ENCODE data around the gene ZNRF1. TPM values are rescaled to one million over a fixed set of nuclear protein-coding genes. Genes with fewer than 3 reads are reported as not detected.

ZNRF1 gene
- total RNA-seq, 1 experiment from 2014 or later, result 5.8 TPM

DNA sequence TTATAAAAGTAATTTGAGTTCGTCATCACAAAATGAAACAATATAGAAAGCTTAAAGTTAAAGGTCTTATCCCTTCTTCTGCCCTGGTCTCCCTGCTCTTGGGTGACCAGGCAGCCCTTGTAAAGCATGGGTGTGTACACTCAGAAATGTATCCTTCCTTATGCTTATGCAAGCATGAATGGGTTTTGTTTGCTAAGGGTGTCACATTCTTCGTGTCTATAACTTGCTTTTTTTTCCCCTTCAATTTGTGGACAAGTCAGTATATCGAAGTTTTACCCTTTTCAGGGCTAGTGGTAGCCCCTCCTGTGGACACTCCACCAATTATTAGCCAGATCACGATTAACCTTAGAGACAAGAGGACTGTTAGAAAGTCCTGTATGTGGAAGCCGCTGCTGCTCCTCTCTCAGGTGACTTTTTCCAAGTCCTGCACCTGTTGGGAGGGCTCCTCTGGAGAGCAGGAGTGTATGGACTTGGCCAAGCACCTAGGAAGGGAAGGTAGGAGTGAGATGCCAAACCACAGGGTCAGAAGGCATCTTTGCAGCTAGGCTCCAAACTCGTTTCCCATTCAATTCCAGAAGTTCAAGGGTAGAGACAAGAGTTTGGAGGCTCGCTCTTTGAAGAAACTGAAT is 66.8 kb downstream of the ZNRF1 start:
- in situ Hi-C loops (cut with HindIII; ENCODE audit: low pct_unique_long_range_greater_than_20kb, low sequenced_read_pairs), result no loop called here
- no peak for DNase-seq (ENCODE audit: low read depth, low spot score)

DNA sequence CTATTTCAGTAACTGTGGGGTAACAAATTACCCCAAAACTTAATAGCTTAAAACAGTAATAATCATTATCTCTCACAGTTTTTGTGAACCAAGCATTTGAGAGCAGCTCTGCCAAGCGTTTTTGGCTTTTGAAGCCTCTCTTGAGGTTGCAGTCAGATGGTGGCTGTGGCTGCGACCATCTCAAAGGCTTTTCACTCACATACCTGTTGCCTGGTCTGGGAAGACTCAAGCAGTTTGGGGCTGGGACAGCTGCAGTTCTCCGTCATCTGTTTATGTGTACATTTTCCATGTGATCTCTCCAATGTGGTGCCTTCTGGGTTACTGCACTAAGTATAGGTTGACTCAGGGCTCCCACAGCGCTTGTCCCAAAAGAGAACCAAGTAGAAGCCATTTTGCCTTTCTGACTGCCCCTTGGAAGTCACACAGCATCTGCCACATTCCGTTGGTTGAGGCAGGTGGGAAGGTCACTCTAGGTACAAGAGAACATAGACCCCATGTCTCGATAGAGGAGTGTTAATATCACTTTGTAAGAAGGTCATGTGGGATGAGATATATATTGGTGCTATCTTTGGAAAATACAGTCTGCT is 68.1 kb downstream of the ZNRF1 start:
- no peak for DNase-seq (ENCODE audit: low read depth, low spot score)
- in situ Hi-C loops (cut with HindIII; ENCODE audit: low pct_unique_long_range_greater_than_20kb, low sequenced_read_pairs), result no loop called here

DNA sequence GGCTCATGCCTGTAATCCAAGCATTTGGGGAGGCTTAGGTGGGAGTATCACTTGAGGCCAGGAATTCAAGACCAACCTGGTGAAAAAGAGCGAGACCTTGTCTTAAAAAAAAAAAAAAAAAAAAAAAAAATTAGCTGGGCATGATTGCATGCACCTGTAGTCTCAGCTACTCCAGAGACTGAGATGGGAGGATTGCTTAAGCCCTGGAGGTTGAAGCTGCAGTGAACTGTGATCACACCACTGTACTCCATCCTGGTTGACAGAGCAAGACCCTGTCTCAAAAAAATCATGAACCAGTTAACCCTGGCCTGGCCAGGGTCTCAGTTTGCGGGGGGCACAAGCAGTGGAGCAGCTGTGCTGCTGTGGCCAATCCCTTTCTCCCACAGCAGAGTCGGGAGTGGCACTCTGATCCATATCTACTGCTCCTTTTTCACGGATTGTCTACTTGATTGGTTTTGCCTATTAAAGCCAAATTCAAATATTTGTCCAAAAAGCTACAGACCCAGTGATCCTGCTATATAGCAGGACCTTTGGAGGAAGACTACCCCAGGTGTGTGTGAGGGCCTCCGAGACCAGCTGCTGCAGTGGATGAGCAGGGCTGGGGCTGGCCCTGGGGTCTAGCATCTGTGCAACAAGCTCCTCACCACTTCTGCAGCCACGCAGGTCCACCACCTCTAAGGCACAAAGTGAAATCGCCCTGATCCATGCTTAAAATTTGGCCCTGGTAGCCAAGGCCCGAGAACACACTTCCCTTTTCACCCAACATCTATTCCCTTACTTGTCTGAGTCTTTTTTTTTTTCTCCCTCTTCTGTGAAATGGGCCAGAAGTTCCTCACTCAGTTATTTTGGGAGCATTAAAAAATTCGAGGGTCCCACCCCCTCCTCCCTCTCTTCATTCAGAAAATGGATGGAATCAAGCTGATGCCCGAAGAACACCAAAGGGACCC is 69.5 kb downstream of the ZNRF1 start:
- DNase-seq (ENCODE audit: low read depth, low spot score), result no peak
- in situ Hi-C loops (cut with HindIII; ENCODE audit: low pct_unique_long_range_greater_than_20kb, low sequenced_read_pairs), result no loop called here

DNA sequence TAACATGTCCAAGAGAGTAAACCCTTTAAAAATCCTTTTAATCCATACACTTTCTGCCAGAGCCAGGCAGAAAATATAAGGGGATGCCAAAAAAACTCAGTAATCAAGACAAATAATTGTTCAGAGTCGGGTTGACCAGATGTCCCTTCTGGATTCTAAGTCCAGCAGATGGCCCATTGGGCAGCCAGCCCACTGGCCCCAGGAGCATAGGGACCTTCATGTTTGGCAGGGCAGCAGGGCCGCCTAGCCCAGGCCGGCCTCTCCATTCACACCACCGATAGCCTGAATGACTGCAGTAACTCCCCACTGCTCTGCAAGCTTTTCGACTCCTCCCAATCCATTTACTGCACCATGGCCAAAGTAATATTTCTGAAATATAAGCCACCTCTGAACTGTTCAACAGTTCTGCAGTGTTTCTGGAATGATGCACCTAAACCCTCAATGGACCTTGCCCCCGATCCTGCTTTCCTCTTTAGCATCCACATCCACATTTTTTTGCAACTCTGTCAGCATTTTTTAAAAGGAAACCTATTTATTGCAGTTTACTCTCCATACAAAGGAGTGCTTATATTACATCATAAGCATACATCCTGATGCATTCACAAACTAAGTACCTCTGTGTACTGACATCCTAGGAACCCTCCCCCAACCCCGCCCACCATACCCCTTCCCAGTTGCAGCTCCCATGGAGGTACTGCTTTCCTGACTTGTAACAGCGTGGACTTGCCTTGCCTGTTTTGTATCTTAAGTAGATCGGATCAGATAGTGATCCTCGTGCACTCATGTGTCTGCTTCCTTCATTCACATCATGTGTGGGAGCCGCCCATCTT is 71.4 kb downstream of the ZNRF1 start:
- in situ Hi-C loops (cut with HindIII; ENCODE audit: low pct_unique_long_range_greater_than_20kb, low sequenced_read_pairs), result no loop called here
- DNase-seq (ENCODE audit: low read depth, low spot score), result no peak

DNA sequence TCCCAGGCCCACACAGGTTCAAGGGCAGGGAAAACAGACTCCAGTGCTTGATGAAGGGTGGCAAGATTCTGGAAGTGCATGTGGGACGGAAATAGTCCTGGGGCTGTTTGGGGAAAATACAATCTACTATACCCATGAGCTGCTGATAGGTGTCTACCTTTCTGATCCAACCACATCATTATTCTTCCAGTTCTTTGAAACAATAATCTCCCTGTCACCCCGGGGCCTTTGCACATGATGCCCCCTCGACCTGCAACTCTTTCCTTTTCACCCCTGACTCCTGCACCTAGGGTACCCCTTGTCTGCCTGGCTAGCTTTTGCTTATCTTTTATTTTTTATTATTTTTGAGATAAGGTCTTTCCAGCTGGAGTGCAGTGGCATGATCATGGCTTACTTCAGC is 72.8 kb downstream of the ZNRF1 start:
- in situ Hi-C loops (cut with HindIII; ENCODE audit: low pct_unique_long_range_greater_than_20kb, low sequenced_read_pairs), result no loop called here

DNA sequence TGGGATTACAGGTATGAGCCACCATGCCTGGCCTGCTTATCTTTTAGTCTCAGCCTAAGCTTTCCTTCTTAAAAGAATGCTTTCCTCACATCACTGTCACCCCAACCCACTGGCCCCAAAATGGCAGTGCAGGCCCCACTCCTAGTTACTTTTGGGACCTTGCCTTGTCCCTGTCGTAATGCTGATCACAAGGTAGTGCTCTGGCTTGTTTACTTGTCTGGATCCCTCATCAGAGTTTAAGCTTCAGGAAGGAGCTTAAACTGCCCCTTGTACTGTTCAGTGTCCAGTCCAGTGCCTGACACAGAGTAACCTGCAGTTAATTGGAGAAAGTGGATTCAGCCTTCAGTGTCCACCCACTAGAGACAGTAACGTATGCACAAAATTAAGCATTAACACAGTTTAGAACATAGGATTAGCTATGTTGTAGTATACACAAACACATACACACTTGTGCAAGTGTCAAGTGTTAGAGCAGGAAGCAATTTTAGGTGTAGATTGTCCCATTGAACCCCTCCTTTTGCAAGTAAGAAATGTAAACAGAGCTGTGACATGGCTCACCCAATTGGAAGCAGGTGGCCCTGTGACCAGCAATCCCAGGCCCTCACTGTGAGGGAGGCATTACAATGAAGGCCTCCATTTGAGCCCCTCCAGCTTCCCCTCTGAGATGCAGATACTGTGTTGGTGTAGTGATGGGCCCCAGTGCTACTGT is 73.6 kb downstream of the ZNRF1 start:
- in situ Hi-C loops (cut with HindIII; ENCODE audit: low pct_unique_long_range_greater_than_20kb, low sequenced_read_pairs), result no loop called here
- no peak for DNase-seq (ENCODE audit: low read depth, low spot score)

More for the DNA sequence above, 72.8 kb downstream of the ZNRF1 start:
- no peak for DNase-seq (ENCODE audit: low read depth, low spot score)

DNA sequence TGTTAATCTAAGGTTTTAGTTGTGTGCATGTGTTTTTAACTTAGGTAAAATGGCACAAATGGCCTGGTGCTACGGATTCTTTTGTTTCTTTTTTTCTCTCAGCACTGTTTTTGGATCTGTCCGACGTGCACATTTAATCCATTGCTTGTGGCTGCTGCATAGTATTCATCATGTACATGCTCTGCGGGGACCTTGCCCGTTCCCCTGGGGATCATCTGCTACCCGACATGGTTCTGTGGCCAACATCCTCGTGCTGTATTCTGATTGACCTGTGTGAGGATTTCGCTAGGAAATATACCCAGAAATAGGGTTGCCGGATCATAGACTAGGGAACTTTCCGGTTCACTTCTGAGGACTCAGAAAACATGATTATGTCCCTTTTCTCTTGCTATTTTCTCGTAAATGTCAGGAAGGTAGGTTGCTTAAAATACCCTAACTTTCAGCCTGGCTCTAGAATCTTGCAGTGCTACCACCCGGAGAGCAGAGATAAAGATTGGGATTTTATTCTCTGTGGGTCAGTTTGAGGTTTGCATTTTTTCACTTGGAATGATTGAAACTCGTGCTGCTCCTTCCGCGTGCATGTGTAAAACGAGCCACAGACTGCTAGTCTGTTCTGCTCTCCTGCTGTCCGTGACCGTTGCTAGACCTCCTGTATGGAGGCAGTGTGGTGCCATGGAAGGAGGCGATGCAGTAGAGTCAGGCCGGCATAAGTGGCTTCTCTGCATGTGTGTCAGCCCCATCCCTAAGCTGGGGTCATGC is 74.9 kb downstream of the ZNRF1 start:
- in situ Hi-C loops (cut with HindIII; ENCODE audit: low pct_unique_long_range_greater_than_20kb, low sequenced_read_pairs), result no loop called here
- DNase-seq (ENCODE audit: low read depth, low spot score), result no peak

DNA sequence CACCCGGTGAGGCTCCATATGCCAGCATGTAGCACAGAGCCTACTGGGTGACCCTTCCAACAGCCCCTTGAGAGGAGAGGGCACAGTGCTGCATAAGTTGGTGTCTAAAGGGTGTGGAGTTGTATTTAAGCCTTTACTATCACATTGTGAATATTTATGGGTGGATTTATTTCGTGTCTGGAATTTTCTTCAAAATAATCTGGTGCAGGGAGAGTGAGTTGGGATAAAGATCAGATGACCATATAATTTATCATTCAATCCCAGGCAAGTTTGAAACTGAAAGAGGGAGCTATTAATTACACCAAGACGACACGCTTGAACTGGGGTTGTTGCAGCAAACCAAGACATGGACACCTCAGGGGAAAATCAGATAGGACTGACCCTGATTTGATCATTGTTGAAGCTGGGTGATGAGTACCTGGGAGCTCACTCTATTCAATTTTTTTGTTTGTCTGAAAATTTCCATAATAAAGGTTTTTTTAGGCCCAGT is 75.5 kb downstream of the ZNRF1 start:
- in situ Hi-C loops (cut with HindIII; ENCODE audit: low pct_unique_long_range_greater_than_20kb, low sequenced_read_pairs), result no loop called here
- DNase-seq (ENCODE audit: low read depth, low spot score), result no peak

DNA sequence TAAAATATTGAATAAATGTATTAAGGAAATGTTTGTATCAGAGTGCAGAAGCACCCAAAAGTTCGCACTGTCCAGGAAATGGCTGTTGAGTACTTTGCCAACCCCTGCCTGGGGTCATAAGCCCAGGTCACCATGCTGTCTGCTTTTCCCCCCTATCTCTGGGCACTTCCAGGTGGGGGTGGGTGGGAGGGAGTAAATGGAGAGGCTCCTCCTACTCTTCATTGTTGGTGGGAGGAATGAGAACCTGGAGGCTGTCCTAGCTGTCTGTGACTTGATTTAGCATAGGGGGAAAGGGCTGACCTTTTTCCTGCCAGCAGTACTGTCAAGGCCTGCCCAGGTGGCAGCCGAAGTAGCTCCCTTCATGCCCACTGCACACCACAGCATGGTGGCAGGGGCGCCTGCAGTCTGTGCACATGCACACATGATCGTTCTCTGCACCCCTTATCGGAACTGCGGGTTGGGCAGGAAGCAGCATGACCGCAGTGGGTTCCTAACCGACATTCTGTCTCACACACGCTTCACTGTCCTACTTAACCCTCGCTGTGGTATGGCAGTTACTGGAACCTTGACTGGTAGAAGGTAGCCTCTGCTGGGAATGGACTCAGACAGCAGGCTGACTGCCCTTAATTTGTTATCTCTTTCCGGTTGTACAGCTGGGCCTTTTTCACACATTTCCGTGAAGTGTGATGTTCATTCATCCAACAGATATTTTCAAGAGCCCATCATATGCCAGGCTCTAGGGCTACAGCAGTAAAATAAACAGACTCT is 76.3 kb downstream of the ZNRF1 start:
- DNase-seq (ENCODE audit: low read depth, low spot score), result peak; percentile 32
- in situ Hi-C loops (cut with HindIII; ENCODE audit: low pct_unique_long_range_greater_than_20kb, low sequenced_read_pairs), result no loop called here

DNA sequence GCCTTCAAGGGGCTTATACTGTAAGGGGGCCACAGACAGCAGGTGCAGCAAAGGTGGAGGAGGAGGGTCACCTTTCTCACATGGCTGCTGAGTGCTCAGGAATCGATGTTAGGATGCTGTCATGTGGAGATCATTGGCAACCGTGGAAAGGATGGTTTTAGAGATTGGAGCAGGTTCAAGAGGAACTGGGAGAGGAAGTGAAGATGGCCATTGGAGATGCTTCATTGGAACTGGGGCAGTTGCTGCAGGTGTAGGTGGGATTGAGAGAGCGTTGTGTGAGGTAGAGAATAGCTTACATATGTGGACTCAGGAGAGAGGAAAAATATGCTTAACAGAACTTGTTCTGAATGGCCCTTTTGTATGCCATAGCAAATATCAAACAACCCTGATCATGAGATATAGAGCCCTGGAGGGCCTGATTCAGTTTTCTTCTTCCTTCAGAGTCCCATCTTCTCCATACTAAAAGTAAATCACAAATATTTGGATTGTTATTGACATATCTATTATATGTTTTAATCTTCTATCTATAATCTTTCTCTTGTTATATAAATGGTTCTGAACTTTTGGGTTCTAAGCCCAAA is 77.0 kb downstream of the ZNRF1 start:
- DNase-seq (ENCODE audit: low read depth, low spot score), result peak; percentile 38
- in situ Hi-C loops (cut with HindIII; ENCODE audit: low pct_unique_long_range_greater_than_20kb, low sequenced_read_pairs), result no loop called here

DNA sequence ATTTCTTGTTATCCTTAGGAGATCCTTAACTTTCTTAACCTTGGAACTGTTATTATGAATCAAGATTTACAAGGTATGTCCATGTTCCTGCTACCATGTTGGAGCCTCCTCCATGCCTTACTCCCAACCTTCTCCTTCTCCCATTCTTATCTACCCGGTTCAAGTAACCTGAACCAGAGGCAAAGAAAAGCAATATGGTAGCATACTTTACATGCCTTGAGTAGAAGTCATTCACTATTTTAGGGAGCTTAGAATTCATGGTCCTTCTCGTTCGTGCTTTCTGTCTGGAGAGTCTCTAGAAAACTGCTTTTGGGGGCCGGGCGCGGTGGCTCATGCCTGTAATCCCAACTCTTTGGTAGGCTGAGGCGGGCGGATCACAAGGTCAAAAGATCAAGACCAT is 80.1 kb downstream of the ZNRF1 start:
- DNase-seq (ENCODE audit: low read depth, low spot score), result no peak
- in situ Hi-C loops (cut with HindIII; ENCODE audit: low pct_unique_long_range_greater_than_20kb, low sequenced_read_pairs), result no loop called here

DNA sequence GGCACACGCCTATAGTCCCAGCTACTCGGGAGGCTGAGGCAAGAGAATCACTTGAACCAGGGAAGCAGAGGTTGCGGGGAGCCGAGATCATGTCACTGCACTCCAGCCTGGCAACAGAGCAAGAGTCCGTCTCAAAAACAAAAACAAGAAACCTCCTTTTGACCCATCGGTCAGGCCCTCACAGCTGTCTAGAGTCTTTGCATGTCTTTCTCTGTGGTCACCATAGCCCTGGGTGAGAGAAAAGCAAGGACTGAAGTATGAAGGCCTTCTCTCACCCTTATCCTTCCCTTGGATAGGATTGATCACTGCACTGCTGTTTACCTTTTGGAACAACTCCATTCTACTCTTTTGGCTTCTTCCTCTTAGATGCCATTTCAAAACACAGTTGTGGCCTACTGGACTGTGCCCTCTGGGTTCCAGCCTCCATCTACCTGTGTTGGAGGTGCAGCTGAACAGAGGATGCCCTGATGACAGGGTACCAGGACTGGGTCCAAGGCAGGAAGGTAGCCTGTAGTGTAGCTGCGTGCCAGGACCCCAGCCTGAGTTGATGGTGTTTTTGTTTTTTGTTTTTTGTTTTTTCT is 80.6 kb downstream of the ZNRF1 start:
- in situ Hi-C loops (cut with HindIII; ENCODE audit: low pct_unique_long_range_greater_than_20kb, low sequenced_read_pairs), result no loop called here
- no peak for DNase-seq (ENCODE audit: low read depth, low spot score)

DNA sequence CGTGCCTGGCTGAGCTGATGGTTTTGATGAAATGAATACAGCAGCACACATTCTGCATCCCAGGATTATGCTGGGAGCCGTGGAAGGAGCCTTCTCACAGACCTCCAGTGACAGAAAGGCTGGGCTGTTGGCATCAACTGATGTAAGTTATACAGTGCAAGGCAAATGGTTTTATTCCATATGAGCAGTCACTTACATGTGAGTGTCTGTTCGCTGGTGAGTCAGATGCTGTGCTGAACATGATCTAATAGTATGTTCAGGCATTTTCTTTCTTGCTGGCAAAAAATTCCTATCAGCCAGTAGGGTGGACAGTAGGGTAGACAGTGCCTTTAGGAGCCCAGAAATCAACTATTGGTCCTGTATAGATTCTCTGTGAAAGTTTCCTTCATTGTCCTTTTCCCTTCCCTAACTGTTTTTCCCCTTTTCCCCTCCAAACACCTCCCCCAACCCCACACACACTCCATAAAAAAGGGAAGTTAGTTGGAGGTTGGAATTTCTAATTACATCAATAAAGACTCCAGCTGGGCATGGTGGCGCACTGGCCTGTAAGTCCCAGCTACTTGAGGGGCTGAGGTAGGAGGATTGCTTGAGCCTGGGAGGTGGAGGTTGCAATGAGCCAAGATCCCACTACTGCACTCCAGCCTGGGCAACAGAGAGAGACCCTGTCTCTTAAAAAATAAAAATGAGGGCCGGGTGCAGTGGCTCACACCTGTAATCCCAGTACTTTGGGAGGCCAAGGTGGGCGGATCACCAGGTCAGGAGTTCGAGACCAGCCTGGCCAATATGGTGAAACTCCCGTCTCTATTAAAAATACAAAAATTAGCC is 81.6 kb downstream of the ZNRF1 start:
- in situ Hi-C loops (cut with HindIII; ENCODE audit: low pct_unique_long_range_greater_than_20kb, low sequenced_read_pairs), result no loop called here
- DNase-seq (ENCODE audit: low read depth, low spot score), result no peak

DNA sequence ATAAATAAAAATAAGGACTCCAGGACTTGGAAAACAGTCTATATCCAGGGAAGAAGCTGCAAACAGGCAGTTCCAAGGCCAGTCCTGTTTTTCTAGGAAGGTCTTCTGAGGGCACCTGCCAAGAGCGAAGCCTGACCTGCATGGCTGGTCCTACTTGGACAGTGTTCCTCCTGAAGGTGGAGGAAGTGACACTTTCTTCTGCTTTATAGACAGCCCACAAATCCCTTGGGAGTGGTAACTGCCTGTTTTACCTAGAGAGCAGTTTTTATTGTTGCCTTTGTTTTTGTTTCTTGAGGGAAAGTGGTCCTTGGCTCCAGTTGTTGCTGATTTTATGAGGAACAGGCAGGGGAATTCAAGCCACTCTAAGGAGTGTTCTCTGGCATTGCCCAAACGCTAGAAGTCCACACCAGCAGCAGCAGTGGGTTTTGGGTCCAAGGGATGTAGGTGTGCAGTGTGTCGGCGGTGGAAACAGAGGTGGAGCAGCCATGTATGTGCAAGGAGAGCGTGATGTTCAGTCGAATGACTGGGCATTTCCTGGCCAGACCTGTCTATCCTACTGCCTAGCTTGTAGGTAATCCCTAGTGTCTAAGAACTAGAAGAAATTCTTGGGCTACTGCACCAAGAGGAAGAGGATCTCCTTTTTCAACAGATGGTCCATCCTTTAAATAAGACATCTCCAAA is 82.5 kb downstream of the ZNRF1 start:
- in situ Hi-C loops (cut with HindIII; ENCODE audit: low pct_unique_long_range_greater_than_20kb, low sequenced_read_pairs), result no loop called here
- no peak for DNase-seq (ENCODE audit: low read depth, low spot score)

Measured in SK-MEL-5 (cell line).